Type B pancreatic cell (in vitro differentiated cells): ENCODE measurements around the gene COL21A1. TPM values are rescaled to one million over a fixed set of nuclear protein-coding genes. Genes with fewer than 3 reads are reported as not detected.
A peak's percentile ranks its signal among the peaks of the same experiment; 100 is the strongest.

Experiments used
- DNase-seq: peaks from one replicate; pipeline ENCODE4 v3.0.0; 2021; ENCODE audit warnings: mixed read lengths; ENCODE audit not compliant: unreplicated experiment; ENCODE audit errors: extremely low spot score
- H3K27ac Mint-ChIP-seq: 2 replicates; pipeline ENCODE4 v1.8.0; 2021; ENCODE audit warnings: mild to moderate bottlenecking, mixed read lengths
- H3K27me3 Mint-ChIP-seq: 2 replicates; pipeline ENCODE4 v1.8.0; 2021; ENCODE audit warnings: mixed read lengths
- H3K36me3 Mint-ChIP-seq: 2 replicates; pipeline ENCODE4 v1.8.0; 2021; ENCODE audit warnings: mixed read lengths
- H3K4me1 Mint-ChIP-seq: one replicate; pipeline ENCODE4 v1.8.0; 2021; ENCODE audit warnings: mixed read lengths; ENCODE audit not compliant: unreplicated experiment
- H3K4me3 Mint-ChIP-seq: 2 replicates; pipeline ENCODE4 v1.8.0; 2021; ENCODE audit warnings: mild to moderate bottlenecking, mixed read lengths
- H3K9me3 Mint-ChIP-seq: 2 replicates; pipeline ENCODE4 v1.8.0; 2021; ENCODE audit warnings: mixed read lengths
- CTCF ChIP-seq: fragments of 200-600 bp; sonication (generic); conservative IDR thresholded peaks from 2 replicates; pipeline ENCODE4 v1.5.0; 2021; ENCODE audit warnings: antibody characterized with exemption, mild to moderate bottlenecking
- total RNA-seq: library from RNA; stranded (reverse); gene quantifications from 2 replicates; pipeline ENCODE4 v1.2.1, GENCODE V29; 2021; ENCODE audit warnings: low replicate concordance

COL21A1 gene
- total RNA-seq, 1 donor from 2014 or later, result 12.2 TPM

- Mint-ChIP-seq H3K4me1 (peaks cover 12% of the 10 kb centered on the region), H3K27me3 (peaks cover 39% of the 10 kb centered on the region), H3K4me3 (peak overlapping the region; percentile 89), H3K36me3 (no peaks in the 10 kb centered on the region), H3K27ac (no peak overlapping the region), H3K9me3 (no peaks in the 10 kb centered on the region)
- DNase-seq, result no peak
- no peak for TF ChIP-seq CTCF
These were observed 1.5 kb downstream of the COL21A1 start for GRCh38 chr6:56245903-56246351.

GRCh38 chr6:56244528-56245253 is 2.7 kb downstream of the COL21A1 start:
- no peaks in the 10 kb centered on the region for H3K36me3 Mint-ChIP-seq
- H3K4me3 Mint-ChIP-seq, result peak overlapping the region; percentile 22
- peaks cover 34% of the 10 kb centered on the region for H3K27me3 Mint-ChIP-seq
- DNase-seq, result no peak
- no peak for TF ChIP-seq CTCF
- H3K27ac Mint-ChIP-seq, result no peak overlapping the region
- peaks cover 7% of the 10 kb centered on the region for H3K4me1 Mint-ChIP-seq
- H3K9me3 Mint-ChIP-seq, result no peaks in the 10 kb centered on the region

GRCh38 chr6:56244089-56244488 is 3.3 kb downstream of the COL21A1 start:
- Mint-ChIP-seq H3K4me3 (no peak overlapping the region), H3K27ac (no peak overlapping the region), H3K36me3 (no peaks in the 10 kb centered on the region), H3K27me3 (peaks cover 30% of the 10 kb centered on the region), H3K9me3 (no peaks in the 10 kb centered on the region), H3K4me1 (peaks cover 7% of the 10 kb centered on the region)
- TF ChIP-seq CTCF, result no peak
- DNase-seq, result no peak

GRCh38 chr6:56243518-56244070 is 3.8 kb downstream of the COL21A1 start:
- Mint-ChIP-seq H3K4me1 (peaks cover 7% of the 10 kb centered on the region), H3K27me3 (peaks cover 25% of the 10 kb centered on the region), H3K27ac (no peak overlapping the region), H3K9me3 (no peaks in the 10 kb centered on the region), H3K4me3 (no peak overlapping the region), H3K36me3 (no peaks in the 10 kb centered on the region)
- no peak for DNase-seq
- no peak for TF ChIP-seq CTCF

GRCh38 chr6:56242346-56242745 is 5.0 kb downstream of the COL21A1 start:
- Mint-ChIP-seq H3K36me3 (no peaks in the 10 kb centered on the region), H3K27ac (no peak overlapping the region)

More at GRCh38 chr6:56242346-56242745, 5.0 kb downstream of the COL21A1 start:
- Mint-ChIP-seq H3K4me1 (peaks cover 7% of the 10 kb centered on the region), H3K9me3 (no peaks in the 10 kb centered on the region), H3K27me3 (peaks cover 15% of the 10 kb centered on the region), H3K4me3 (no peak overlapping the region)
- DNase-seq, result no peak
- TF ChIP-seq CTCF, result no peak
